IPS-NIHi7 (cell line): ENCODE measurements around the gene CEACAM19.

Experiments used
- DNase-seq: peaks from one replicate; pipeline ENCODE4 v3.0.0; 2012; ENCODE audit warnings: mixed read lengths; ENCODE audit errors: extremely low spot score

The CEACAM19 gene

DNA sequence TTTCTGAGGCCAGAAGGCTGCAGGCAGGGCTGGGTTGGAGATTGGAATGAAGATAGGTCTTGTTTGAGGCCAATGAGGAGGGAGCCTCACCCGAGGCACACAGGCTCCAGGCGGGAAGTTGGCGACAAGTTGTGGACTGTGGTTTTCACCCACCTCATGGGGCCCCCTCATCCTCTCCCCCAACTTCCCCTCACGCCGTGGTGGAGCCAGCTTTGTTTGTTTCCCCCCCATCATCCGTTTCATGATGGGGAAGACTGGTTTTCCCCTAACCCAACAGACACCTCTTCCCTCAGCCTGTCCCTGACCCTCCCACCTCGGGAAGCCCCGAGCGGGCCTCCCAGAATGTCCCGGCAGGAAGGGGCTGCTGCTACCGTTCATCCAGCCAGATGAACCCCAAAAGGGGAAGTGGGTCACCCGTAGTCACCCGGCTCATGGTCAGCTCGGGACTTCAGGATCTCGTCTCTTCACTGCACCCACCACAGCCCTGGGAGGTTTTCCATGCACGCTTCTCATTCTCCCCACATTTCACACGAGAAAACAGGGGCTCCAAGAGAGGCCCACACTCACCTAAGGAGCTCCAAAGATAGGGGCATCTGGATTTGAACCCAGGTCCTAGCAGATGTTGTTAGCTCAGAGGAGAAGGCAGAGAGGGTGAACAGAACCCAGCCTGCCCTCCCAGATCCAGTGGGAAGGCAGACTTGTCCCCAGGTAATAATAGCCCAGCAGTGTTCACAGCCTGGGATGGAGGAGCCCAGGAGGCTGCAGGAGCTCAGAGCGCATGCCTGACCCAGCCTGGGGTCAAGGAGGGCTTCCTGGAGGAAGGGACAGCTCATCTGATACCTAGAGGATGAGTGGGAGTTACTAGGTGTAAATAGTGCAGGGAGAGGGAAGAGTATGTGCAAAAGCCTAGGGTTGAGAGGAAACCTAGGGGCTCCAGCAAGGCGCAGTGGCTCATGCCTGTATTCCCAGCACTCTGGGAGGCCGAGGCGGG is 51.1 kb downstream of the CEACAM19 start:
- no peak for DNase-seq

GRCh38 chr19:44723299-44723951 is 52.1 kb downstream of the CEACAM19 start:
- DNase-seq, result no peak

DNA sequence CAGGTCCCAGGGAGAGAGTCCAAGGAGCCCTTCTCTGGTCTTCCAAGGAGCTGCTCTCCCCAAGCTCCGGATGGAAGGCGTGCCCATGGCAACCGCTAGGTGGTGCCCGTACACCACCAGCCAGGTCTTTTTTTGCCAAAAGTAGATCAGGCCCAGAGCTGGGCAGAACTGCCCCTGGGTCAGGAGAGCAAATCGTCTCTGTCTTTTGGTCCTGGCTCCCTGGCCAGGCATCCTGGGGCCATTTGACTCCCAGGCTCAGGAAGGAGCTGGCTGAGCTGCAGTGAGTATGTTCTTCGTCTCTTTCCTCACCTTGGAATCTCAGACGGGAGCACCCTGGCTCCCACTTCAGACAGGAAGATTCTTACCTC is 52.7 kb downstream of the CEACAM19 start:
- DNase-seq, result peak; percentile 93

DNA sequence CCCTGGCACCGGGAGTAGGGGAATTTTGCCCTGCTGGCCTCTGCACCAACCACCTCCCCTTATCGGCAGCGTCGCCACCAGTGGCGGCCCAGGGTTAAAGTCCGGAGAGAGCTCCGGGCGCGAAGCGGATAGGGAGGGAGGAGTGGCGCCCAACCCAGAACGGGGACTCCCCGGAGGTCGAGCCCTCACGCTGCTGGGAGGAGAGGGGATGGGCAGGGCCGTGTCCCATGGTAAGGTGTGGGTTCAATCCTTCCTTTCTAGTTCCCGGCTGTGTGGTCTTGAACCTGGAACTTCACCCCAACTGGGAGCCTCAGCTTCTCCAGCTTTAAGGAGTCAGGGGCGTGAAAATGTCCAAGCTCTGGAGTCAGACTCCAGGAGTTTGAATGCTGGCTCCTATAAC is 54.0 kb downstream of the CEACAM19 start:
- DNase-seq, result peak; percentile 46

- no peak for DNase-seq
Measured at GRCh38 chr19:44725684-44726083, 54.4 kb downstream of the CEACAM19 start.

GRCh38 chr19:44726465-44726864 is 55.2 kb downstream of the CEACAM19 start:
- DNase-seq, result no peak

DNA sequence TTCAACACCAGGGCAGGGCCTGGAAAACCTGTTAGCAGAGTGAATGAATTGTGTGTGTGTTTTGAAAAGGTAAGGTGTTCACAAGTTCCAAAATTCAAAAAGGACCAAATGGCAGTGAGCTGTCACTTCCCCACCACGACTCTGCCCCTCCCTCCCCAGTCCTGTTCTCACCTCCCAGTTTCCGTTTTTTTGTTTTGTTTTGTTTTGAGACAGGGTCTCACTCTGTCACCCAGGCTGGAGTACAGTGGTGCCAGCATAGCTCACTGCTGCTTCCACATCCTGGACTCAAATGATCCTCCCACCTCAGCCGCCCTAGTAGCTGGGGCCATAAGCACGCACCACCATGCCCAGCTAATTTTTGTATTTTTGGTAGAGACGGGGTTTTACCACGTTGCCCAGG is 56.9 kb downstream of the CEACAM19 start:
- DNase-seq, result no peak

GRCh38 chr19:44729516-44730033 is 58.3 kb downstream of the CEACAM19 start:
- DNase-seq, result no peak

DNA sequence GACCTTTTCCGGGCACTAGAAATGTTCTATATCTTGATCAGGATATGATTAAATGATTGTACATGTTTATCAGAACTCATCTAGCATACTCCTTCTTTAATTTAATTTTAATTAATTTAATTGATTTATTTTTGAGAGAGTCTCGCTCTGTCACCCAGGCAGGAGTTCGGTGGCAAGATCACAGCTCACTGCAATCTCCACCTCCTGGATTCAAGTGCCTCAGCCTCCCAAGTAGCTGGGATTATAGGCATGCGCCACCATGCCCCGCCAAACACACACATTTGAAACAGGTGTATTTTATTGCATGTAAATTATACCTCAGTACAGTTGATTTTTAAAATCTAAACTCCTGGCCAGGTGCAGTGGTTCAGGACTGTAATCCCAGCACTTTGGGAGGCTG is 59.8 kb downstream of the CEACAM19 start:
- no peak for DNase-seq

DNA sequence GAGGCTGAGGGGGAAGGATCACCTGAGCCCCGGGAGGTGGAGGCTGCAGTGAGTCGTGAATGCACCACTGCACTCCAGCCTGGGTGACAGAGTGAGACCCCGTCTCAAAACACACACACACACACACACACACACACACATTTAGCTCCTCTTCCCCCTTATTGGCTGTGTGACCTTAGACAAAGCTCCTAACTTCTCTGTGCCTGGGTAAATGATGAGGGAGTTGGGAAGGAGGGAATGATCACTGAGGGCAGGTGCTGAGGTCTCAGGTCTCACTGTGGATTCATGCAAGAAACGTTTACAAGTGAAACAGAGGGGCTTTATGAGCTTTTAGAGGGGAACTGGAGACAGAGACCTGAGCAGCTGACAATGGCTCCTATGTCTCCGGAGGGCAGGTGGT is 60.3 kb downstream of the CEACAM19 start:
- no peak for DNase-seq

DNA sequence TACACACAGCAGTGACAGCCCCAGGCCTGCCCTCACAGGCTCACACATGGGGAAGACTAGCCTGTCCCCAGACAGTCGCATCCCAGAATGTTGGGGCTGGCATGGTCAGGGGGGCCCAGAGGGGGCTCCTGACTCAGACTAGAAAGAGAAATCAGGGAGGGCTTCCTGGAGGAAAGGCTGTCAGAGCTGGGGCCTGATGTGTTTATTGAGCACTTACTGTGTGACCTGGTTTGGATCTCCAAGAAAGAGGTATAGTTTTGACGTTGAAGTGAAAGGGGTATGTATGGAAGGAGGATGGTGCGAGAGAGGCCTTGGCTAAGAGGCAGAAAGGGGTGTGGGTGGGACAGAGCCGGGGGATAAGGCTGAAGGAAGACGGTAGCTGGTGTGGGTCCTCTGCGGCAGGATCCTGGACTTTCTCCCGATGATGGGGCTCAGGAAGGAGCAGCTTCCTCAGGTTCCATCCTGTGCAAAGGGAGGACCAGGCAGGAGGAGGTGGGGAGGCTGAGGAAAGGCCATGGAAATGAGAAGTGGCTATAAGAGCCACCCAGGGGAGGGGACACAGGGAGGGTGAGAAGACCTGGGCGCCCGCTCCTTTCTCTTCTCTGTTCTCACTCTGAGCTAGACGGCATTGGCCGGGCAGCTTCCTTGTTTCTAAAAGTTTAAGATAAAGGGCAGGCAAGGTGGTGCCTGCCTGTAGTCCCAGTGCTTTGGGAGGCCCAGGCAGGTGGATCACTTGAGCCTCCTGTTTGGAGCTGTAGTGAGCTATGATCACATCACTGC is 61.1 kb downstream of the CEACAM19 start:
- no peak for DNase-seq
